Esophagus muscularis mucosa (tissue), 4 donors: Measurements from ENCODE around the gene TPSAB1. TPM values are rescaled to one million over a fixed set of nuclear protein-coding genes. Genes with fewer than 3 reads are reported as not detected.

ENCODE experiments used
- DNase-seq: peaks from one replicate; pipeline ENCODE4 v3.0.0-alpha.2; 2017; ENCODE audit errors: extremely low spot score
- H3K27ac ChIP-seq, 4 donors: fragments of 200-600 bp; sonication (generic); replicated peaks in 1 of 4; 1 replicate in 3 of 4; 2 replicates in 1 of 4; pipeline ENCODE4 v1.5.1; 2016 to 2019; ENCODE audit warnings: mild to moderate bottlenecking in 1 of 4
- H3K27me3 ChIP-seq, 4 donors: fragments of 200-600 bp; sonication (generic); one replicate each; pipeline versions ENCODE4 v1.5.1 to v1.6.0; 2016 to 2019
- H3K36me3 ChIP-seq, 4 donors: fragments of 200-600 bp; sonication (generic); one replicate each; pipeline ENCODE4 v1.5.1; 2016 to 2019
- H3K4me1 ChIP-seq, 4 donors: fragments of 200-600 bp; sonication (generic); one replicate each; pipeline ENCODE4 v1.5.1; 2016 to 2019
- H3K4me3 ChIP-seq, 4 donors: fragments of 200-600 bp; sonication (generic); 1 replicate in 2 of 4; 2 replicates in 2 of 4; pipeline ENCODE4 v1.5.1; 2016 to 2019; ENCODE audit warnings: mild to moderate bottlenecking in 4 of 4, moderate library complexity in 1 of 4
- H3K9me3 ChIP-seq, 4 donors: fragments of 200-600 bp; sonication (generic); 1 replicate in 3 of 4; 2 replicates in 1 of 4; pipeline ENCODE4 v1.5.1; 2016 to 2019
- EP300 ChIP-seq: sonication (generic); formaldehyde crosslinking; IDR thresholded peaks from one replicate; pipeline ENCODE4 v1.6.1; 2017; ENCODE audit warnings: antibody characterized with exemption
- POLR2A ChIP-seq: fragments of 450-650 bp; IDR thresholded peaks from one replicate; pipeline ENCODE4 v1.6.1; 2017; ENCODE audit warnings: antibody characterized with exemption, moderate library complexity, mild to moderate bottlenecking, low read depth
- POLR2AphosphoS5 ChIP-seq, 2 donors: sonication (generic); formaldehyde crosslinking; IDR thresholded peaks; one replicate each; pipeline ENCODE4 v1.6.1; 2017; ENCODE audit warnings: antibody characterized with exemption in 2 of 2
- WGBS: methylation state at CpG from one replicate; pipeline ENCODE4 v1.1.5; 2018; 5-methylcytosine and 5-hydroxymethylcytosine counted together
- intact Hi-C: fragments of 100-400 bp; cut with DNase I; formaldehyde crosslinking; loops from one replicate; pipeline ENCODE4 v1.15.1; 2023
- total RNA-seq, 4 donors: library from RNA; depleted of rRNA; stranded (reverse); fragments of >200 nt; gene quantifications; one replicate each; pipeline versions ENCODE4 v1.1.0 to v1.2.1, GENCODE V29; 2016
- TF ChIP-seq, protein P1 (sequence below), 3 experiments: fragments of 200-600 bp in 2 of 3; fragments of 450-650 bp in 1 of 3; sonication (generic) in 2 of 3; IDR thresholded peaks; one replicate each; pipeline ENCODE4 v1.5.1; 2017 to 2019; ENCODE audit warnings: antibody characterized with exemption in 3 of 3, mild to moderate bottlenecking in 2 of 3, moderate library complexity in 1 of 3

TPSAB1 gene
- total RNA-seq, 4 donors from 2014 or later, result 15.6 to 237 (median 126) TPM

DNA sequence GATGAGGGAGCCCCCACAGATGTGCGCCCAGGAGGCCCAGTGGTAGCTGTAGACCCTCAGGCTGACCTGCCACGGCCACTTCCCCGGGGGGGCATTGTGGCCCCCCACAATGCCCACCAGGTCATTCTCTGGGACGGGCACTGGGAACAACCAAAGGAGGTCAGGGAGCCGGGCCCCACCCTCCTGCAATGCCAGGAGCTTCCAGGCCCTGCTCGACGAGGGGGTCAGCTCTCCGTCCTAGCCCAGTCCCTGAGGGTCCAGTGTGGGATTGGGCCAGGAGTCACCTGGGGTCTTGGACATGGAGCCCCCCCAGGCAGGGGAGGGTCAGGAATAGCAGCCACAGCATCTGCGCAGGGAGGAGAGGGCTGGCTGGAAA lies 22.3 kb downstream of the TPSAB1 start:
- intact Hi-C loops, result no loop called here
- H3K4me1 ChIP-seq, result peaks cover 0 to 9% (median 6%) of the 10 kb centered on the region in 4 donors
- TF ChIP-seq POLR2A, result no peak
- no peak for TF ChIP-seq EP300
- TF ChIP-seq, protein P1, sequence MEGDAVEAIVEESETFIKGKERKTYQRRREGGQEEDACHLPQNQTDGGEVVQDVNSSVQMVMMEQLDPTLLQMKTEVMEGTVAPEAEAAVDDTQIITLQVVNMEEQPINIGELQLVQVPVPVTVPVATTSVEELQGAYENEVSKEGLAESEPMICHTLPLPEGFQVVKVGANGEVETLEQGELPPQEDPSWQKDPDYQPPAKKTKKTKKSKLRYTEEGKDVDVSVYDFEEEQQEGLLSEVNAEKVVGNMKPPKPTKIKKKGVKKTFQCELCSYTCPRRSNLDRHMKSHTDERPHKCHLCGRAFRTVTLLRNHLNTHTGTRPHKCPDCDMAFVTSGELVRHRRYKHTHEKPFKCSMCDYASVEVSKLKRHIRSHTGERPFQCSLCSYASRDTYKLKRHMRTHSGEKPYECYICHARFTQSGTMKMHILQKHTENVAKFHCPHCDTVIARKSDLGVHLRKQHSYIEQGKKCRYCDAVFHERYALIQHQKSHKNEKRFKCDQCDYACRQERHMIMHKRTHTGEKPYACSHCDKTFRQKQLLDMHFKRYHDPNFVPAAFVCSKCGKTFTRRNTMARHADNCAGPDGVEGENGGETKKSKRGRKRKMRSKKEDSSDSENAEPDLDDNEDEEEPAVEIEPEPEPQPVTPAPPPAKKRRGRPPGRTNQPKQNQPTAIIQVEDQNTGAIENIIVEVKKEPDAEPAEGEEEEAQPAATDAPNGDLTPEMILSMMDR (IDR thresholded peaks at IDR 0.05), result no peak
- TF ChIP-seq POLR2AphosphoS5 (IDR thresholded peaks at IDR 0.05), result no peak
- 80% methylated on average over 2 of the region's 9 CpGs for WGBS
- H3K27me3 ChIP-seq, result peaks cover 0 to 73% (median 26%) of the 10 kb centered on the region in 4 donors
- no peak overlapping the region for H3K4me3 ChIP-seq
- no peaks in the 10 kb centered on the region for H3K36me3 ChIP-seq
- H3K27ac ChIP-seq, result no peak overlapping the region
- H3K9me3 ChIP-seq, result no peaks in the 10 kb centered on the region
- no peak for DNase-seq

DNA sequence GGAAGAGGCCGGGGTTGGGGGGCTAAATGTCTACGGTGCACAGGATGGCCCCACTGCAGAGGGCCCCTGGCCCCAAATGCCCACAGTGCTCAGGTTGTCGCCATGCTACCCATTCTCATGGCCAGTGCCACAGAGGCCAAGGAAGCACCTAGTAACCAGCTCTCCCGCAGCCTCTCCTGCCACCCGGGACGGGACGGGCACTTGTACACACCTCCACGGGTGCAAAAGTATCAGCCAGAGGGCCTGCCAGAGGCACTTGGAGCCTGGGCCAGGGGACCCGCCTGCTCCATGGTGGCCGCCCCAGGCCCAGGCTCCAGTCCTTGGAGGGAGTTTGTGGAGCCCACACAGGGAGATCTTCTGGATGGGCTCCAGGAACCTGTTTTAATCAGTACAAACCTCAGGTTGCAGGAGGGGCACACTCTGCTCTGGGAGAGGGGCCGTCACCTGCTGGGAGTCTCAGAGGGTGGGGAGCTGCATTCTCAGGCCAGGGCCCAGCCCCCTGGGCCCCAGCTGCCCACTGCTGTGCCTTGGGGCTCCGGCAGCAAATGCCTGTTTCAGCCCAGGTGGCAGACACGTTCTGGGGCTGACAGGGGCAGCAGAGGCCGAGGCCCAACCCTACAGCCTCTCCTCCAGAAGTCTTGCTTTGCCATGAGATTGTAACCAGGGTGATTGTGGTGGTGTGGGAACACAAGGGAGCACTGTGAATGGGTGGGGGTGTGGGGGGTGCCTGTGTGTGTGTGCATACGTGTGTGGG lies 23.3 kb downstream of the TPSAB1 start:
- TF ChIP-seq EP300, result no peak
- TF ChIP-seq, protein P1 (IDR thresholded peaks at IDR 0.05), result no peak
- no peak for TF ChIP-seq POLR2AphosphoS5 (IDR thresholded peaks at IDR 0.05)
- no peak for TF ChIP-seq POLR2A
- peaks cover 0 to 73% (median 26%) of the 10 kb centered on the region in 4 donors for H3K27me3 ChIP-seq
- DNase-seq, result no peak
- H3K9me3 ChIP-seq, result no peaks in the 10 kb centered on the region
- peaks cover 0 to 8% (median 5%) of the 10 kb centered on the region in 4 donors for H3K4me1 ChIP-seq
- H3K36me3 ChIP-seq, result no peaks in the 10 kb centered on the region
- WGBS, result 58% methylated on average over 7 of the region's 15 CpGs
- H3K27ac ChIP-seq, result no peak overlapping the region
- no peak overlapping the region for H3K4me3 ChIP-seq
- intact Hi-C loops, result no loop called here

DNA sequence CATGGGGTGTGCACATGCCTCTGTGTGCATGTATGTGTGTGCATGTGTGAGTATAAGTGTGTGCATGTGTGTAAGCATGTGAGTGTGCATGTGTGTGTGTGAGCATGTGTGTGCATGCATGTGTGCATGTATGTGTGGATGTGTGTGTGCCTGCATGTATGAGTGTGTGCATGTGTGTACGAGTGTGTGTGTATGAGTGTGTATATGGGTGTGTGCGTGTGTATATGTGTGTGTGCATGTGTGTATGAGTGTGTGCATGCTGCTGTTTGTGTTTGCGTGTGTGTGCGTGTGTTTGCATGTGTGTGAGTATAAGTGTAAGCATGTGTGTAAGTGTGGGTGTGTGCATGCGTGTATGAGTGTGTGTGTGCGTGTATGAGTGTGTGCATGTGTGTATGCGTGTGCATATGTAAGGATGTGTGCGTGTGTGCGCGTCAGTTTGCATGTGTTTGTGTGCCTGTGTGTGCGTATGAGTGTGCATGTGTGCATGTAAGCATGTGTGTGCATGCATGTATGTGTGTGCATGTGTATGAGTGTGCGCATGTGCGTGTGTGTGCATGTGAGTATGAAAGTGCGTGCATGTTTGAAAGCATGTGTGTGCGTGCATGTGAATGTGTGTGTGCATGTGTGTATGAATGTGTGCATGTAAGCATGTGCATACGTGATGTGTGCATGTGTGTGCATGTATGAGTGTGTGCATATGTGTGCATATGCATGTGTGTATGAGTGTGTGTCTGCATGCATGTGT lies 24.0 kb downstream of the TPSAB1 start:
- WGBS, result 79% methylated on average over 16 of the region's 16 CpGs
- no peaks in the 10 kb centered on the region for H3K9me3 ChIP-seq
- H3K4me1 ChIP-seq, result peaks cover 0 to under 1% (median 0%) of the 10 kb centered on the region in 4 donors
- H3K27me3 ChIP-seq, result peaks cover 0 to 70% (median 20%) of the 10 kb centered on the region in 4 donors
- TF ChIP-seq, protein P1 (IDR thresholded peaks at IDR 0.05), result no peak
- TF ChIP-seq EP300 (no peak), POLR2AphosphoS5 (IDR thresholded peaks at IDR 0.05) (no peak), POLR2A (no peak)
- no peak for DNase-seq
- H3K36me3 ChIP-seq, result no peaks in the 10 kb centered on the region
- intact Hi-C loops, result no loop called here
- no peak overlapping the region for H3K27ac ChIP-seq
- no peak overlapping the region for H3K4me3 ChIP-seq

DNA sequence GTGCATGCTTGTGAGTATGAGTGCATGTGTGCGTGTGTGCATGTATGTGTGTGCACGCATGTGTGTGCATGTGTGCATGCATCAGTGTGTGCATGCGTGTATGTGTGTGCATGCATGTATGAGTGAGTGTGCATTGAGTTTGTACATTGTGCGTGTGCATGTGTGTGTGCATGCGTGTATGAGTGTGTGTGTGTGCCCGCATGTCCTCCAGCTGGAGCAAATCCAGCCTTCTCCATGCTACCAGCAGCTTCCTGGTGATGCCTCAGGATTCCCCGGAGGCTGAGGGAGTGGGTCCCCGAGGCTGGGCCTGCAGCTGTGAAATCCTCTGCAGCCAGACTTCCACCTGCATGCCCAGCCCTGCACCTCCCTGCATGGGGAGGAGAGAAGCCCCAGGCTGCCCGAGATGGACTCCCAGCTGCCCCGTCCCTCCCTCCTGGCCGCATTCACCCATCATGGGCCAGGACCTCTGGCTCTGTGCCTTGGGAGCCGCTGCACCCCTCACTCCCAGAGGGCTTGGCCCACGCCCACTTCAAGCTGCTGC lies 24.7 kb downstream of the TPSAB1 start:
- DNase-seq, result no peak
- no peaks in the 10 kb centered on the region for H3K4me1 ChIP-seq
- H3K4me3 ChIP-seq, result no peak overlapping the region
- H3K36me3 ChIP-seq, result no peaks in the 10 kb centered on the region
- TF ChIP-seq POLR2A, result no peak
- no peak for TF ChIP-seq EP300
- no peak for TF ChIP-seq POLR2AphosphoS5 (IDR thresholded peaks at IDR 0.05)
- TF ChIP-seq, protein P1 (IDR thresholded peaks at IDR 0.05), result no peak
- intact Hi-C loops, result no loop called here
- peaks cover 0 to 70% (median 14%) of the 10 kb centered on the region in 4 donors for H3K27me3 ChIP-seq
- WGBS, result 75% methylated on average over 13 of the region's 13 CpGs
- H3K9me3 ChIP-seq, result no peaks in the 10 kb centered on the region
- H3K27ac ChIP-seq, result no peak overlapping the region
